Smooth muscle cell (in vitro differentiated cells): ENCODE data around the gene AP3B2. TPM values are rescaled to one million over a fixed set of nuclear protein-coding genes. Genes with fewer than 3 reads are reported as not detected.
"Not testable (repeated sequence)": the region's sequence is repeated elsewhere in the genome, so short reads cannot be mapped to it uniquely, and the experiment has no call there.

ENCODE experiments used
- DNase-seq: peaks from one replicate; lab custom pipeline; 2025; ENCODE audit not compliant: unreplicated experiment; lab: John Stamatoyannopoulos, UW
- H2AFZ ChIP-seq: fragments of 200-600 bp; sonication (generic); 2 replicates; pipeline ENCODE4 v1.6.0; 2016; ENCODE audit warnings: antibody characterized with exemption, low read depth, mild to moderate bottlenecking
- H3F3A ChIP-seq: fragments of 200-600 bp; sonication (generic); 2 replicates; pipeline ENCODE4 v1.6.0; 2017; ENCODE audit warnings: antibody characterized with exemption, low read depth
- H3K27ac ChIP-seq: fragments of 200-600 bp; sonication (generic); 2 replicates; pipeline ENCODE4 v1.5.1; 2016; ENCODE audit warnings: low read depth, mild to moderate bottlenecking
- H3K27me3 ChIP-seq: fragments of 200-600 bp; sonication (generic); 2 replicates; pipeline ENCODE4 v1.6.1; 2016; ENCODE audit warnings: low read depth, mild to moderate bottlenecking
- H3K36me3 ChIP-seq: fragments of 200-600 bp; sonication (generic); 2 replicates; pipeline ENCODE4 v1.5.1; 2016; ENCODE audit warnings: low read depth
- H3K4me1 ChIP-seq: fragments of 200-600 bp; sonication (generic); 2 replicates; pipeline ENCODE4 v1.5.1; 2016; ENCODE audit warnings: low read depth
- H3K4me2 ChIP-seq: fragments of 200-600 bp; sonication (generic); 2 replicates; pipeline ENCODE4 v1.6.0; 2016; ENCODE audit warnings: mild to moderate bottlenecking
- H3K4me3 ChIP-seq: fragments of 200-600 bp; sonication (generic); 2 replicates; pipeline ENCODE4 v1.5.1; 2016; ENCODE audit warnings: mild to moderate bottlenecking
- H3K79me2 ChIP-seq: fragments of 200-600 bp; sonication (generic); 2 replicates; pipeline ENCODE4 v1.6.0; 2016; ENCODE audit warnings: low read depth, mild to moderate bottlenecking
- H3K9ac ChIP-seq: fragments of 200-600 bp; sonication (generic); 2 replicates; pipeline ENCODE4 v1.6.0; 2016; ENCODE audit warnings: low read depth
- H3K9me3 ChIP-seq: fragments of 200-600 bp; sonication (generic); replicated peaks from 2 replicates; pipeline ENCODE4 v1.5.1; 2016; ENCODE audit warnings: low read depth
- H4K20me1 ChIP-seq: fragments of 200-600 bp; sonication (generic); 2 replicates; pipeline ENCODE4 v1.6.0; 2016; ENCODE audit warnings: low read depth
- WGBS: methylation state at CpG from one replicate; pipeline ENCODE4 v1.1.7; 2016; ENCODE audit warnings: low lambda C conversion rate; 5-methylcytosine and 5-hydroxymethylcytosine counted together
- polyA plus RNA-seq: library from polyadenylated mRNA; unstranded; fragments of >200 nt; fragmentation: Nextera tagmentation; extraction: Ambion mirVana; gene quantifications from 2 replicates; pipeline ENCODE4 v1.2.1, GENCODE V29; 2016
- total RNA-seq: library from RNA; depleted of rRNA; stranded (reverse); fragments of >200 nt; gene quantifications from 2 replicates; pipeline ENCODE4 v1.2.3, GENCODE V29; 2014
- TF ChIP-seq, protein P1 (sequence below): fragments of 200-600 bp; sonication (generic); IDR thresholded peaks from 2 replicates; pipeline ENCODE4 v1.5.1; 2017; ENCODE audit warnings: borderline replicate concordance, mild to moderate bottlenecking, antibody characterized with exemption; ENCODE audit not compliant: insufficient read depth, poor library complexity, severe bottlenecking

Gene AP3B2
- total and polyA plus RNA-seq, 2 experiments from 2014 or later: 0.66 to 1.6 TPM

GRCh38 chr15:82647835-82648256 is 61.8 kb downstream of the AP3B2 start:
- peaks cover 79% of the 10 kb centered on the region for H3K27me3 ChIP-seq
- H2AFZ ChIP-seq: peak overlapping the region; percentile 9
- H3K9ac ChIP-seq: no peak overlapping the region
- TF ChIP-seq, protein P1, sequence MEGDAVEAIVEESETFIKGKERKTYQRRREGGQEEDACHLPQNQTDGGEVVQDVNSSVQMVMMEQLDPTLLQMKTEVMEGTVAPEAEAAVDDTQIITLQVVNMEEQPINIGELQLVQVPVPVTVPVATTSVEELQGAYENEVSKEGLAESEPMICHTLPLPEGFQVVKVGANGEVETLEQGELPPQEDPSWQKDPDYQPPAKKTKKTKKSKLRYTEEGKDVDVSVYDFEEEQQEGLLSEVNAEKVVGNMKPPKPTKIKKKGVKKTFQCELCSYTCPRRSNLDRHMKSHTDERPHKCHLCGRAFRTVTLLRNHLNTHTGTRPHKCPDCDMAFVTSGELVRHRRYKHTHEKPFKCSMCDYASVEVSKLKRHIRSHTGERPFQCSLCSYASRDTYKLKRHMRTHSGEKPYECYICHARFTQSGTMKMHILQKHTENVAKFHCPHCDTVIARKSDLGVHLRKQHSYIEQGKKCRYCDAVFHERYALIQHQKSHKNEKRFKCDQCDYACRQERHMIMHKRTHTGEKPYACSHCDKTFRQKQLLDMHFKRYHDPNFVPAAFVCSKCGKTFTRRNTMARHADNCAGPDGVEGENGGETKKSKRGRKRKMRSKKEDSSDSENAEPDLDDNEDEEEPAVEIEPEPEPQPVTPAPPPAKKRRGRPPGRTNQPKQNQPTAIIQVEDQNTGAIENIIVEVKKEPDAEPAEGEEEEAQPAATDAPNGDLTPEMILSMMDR: no peak
- WGBS: 4% methylated on average over 16 of the region's 49 CpGs
- DNase-seq: no peak
- H3K4me1 ChIP-seq: peaks cover 8% of the 10 kb centered on the region
- no peak overlapping the region for H3K27ac ChIP-seq
- H3K4me2 ChIP-seq: peak overlapping the region; percentile 90
- no peaks in the 10 kb centered on the region for H4K20me1 ChIP-seq
- no peaks in the 10 kb centered on the region for H3K36me3 ChIP-seq
- no peaks in the 10 kb centered on the region for H3F3A ChIP-seq
- peak overlapping the region; percentile 52 for H3K4me3 ChIP-seq
- H3K79me2 ChIP-seq: no peaks in the 10 kb centered on the region
- no peaks in the 10 kb centered on the region for H3K9me3 ChIP-seq

- WGBS: 26% methylated on average over 60 of the region's 96 CpGs
- TF ChIP-seq, protein P1: no peak
- no peak for DNase-seq
- peaks cover 79% of the 10 kb centered on the region for H3K27me3 ChIP-seq
- no peaks in the 10 kb centered on the region for H4K20me1 ChIP-seq
- no peaks in the 10 kb centered on the region for H3F3A ChIP-seq
- no peak within 1 kb of the TSS for H3K27ac ChIP-seq
- no peaks in the 10 kb centered on the region for H3K79me2 ChIP-seq
- H3K4me1 ChIP-seq: peaks cover 8% of the 10 kb centered on the region
- H3K4me2 ChIP-seq: peak within 1 kb of the TSS; percentile 90
- no peaks in the 10 kb centered on the region for H3K9me3 ChIP-seq
- H2AFZ ChIP-seq: peak within 1 kb of the TSS; percentile 9
- peak within 1 kb of the TSS; percentile 52 for H3K4me3 ChIP-seq
- H3K9ac ChIP-seq: no peak within 1 kb of the TSS
- no peaks in the 10 kb centered on the region for H3K36me3 ChIP-seq
These were observed 62.4 kb downstream of the AP3B2 start, which contains the start of gene CPEB1 for GRCh38 chr15:82647045-82647834. TSS of gene CPEB1 (minus strand) at chr15:82647363. CDS start at chr15:82628459, 18,904 bp downstream.

- WGBS: 39% methylated on average over 56 of the region's 56 CpGs
- H3K4me3 ChIP-seq: no peak overlapping the region
- no peak for DNase-seq
These were observed 63.2 kb downstream of the AP3B2 start for GRCh38 chr15:82646250-82647044.

GRCh38 chr15:82644967-82645852 is 64.5 kb downstream of the AP3B2 start:
- H3K79me2 ChIP-seq, H3K4me1 ChIP-seq, DNase-seq, H3K4me3 ChIP-seq, H3F3A ChIP-seq, H3K9me3 ChIP-seq, H4K20me1 ChIP-seq, H3K27ac ChIP-seq, H2AFZ ChIP-seq, H3K9ac ChIP-seq, H3K36me3 ChIP-seq, H3K4me2 ChIP-seq: not testable (repeated sequence)
- H3K27me3 ChIP-seq: peaks cover 88% of the 10 kb centered on the region
- 92% methylated on average over 34 of the region's 34 CpGs for WGBS

More at GRCh38 chr15:82646250-82647044, 63.2 kb downstream of the AP3B2 start:
- no peaks in the 10 kb centered on the region for H4K20me1 ChIP-seq
- TF ChIP-seq, protein P1: no peak
- H3K36me3 ChIP-seq: no peaks in the 10 kb centered on the region
- no peak overlapping the region for H3K9ac ChIP-seq
- no peaks in the 10 kb centered on the region for H3K9me3 ChIP-seq
- peaks cover 81% of the 10 kb centered on the region for H3K27me3 ChIP-seq
- H2AFZ ChIP-seq: no peak overlapping the region
- peaks cover 8% of the 10 kb centered on the region for H3K4me1 ChIP-seq
- no peak overlapping the region for H3K27ac ChIP-seq
- no peaks in the 10 kb centered on the region for H3F3A ChIP-seq
- peak overlapping the region; percentile 90 for H3K4me2 ChIP-seq
- no peaks in the 10 kb centered on the region for H3K79me2 ChIP-seq
